BLaER1 treated with 17β-estradiol and CSF1 and Interleukin-3, amounts not matched to agents 10 nM and 100 nM (cell line): ENCODE measurements around the gene COL10A1.

Experiments
- H3K27ac ChIP-seq, 11 experiments: shearing (Covaris generic); formaldehyde crosslinking; 2 replicates each; pipeline ENCODE4 v1.8.1; 2022
- H3K27me3 ChIP-seq, 11 experiments: shearing (Covaris generic); formaldehyde crosslinking; 2 replicates each; pipeline ENCODE4 v1.8.1; 2022
- H3K36me3 ChIP-seq, 11 experiments: shearing (Covaris generic); formaldehyde crosslinking; 2 replicates each; pipeline ENCODE4 v1.8.1; 2022
- H3K4me1 ChIP-seq, 10 experiments: shearing (Covaris generic); formaldehyde crosslinking; 2 replicates each; pipeline ENCODE4 v1.8.1; 2022
- H3K4me2 ChIP-seq, 11 experiments: shearing (Covaris generic); formaldehyde crosslinking; 2 replicates each; pipeline ENCODE4 v1.8.1; 2022
- H3K4me3 ChIP-seq, 10 experiments: shearing (Covaris generic); formaldehyde crosslinking; 2 replicates each; pipeline ENCODE4 v1.8.1; 2022
- H3K9ac ChIP-seq, 11 experiments: shearing (Covaris generic); formaldehyde crosslinking; 2 replicates each; pipeline ENCODE4 v1.8.1; 2022
- H3K9me3 ChIP-seq, 11 experiments: shearing (Covaris generic); formaldehyde crosslinking; replicated peaks in 1 of 11; 2 replicates each; pipeline ENCODE4 v1.8.1; 2022
- H4K20me1 ChIP-seq, 11 experiments: shearing (Covaris generic); formaldehyde crosslinking; 2 replicates each; pipeline ENCODE4 v1.8.1; 2022
- Cebpa-rat ChIP-seq, 11 experiments: shearing (Covaris generic); IDR thresholded peaks; 2 replicates each; pipeline ENCODE4 v1.8.1; 2022

Gene COL10A1

DNA sequence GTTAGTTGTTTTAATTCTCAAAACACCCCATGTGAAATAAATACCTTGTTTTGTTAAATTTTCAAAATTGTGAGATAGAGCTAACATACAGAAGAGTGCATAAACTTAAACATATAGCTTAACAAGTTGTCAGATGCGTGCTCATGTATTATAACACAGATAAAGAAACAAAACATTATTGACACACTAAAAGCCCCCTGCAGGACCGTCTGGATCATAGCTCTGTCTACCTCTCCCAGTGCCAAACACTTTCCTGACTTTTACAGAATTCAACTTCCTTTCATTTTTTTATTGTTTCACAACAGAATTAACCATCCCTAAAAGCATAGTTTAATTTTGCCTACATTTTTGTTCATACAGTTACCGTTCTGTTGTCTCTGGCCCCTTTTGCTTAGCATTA lies 47.4 kb downstream of the COL10A1 start:
- no peak overlapping the region for H3K4me2 ChIP-seq
- no peak for TF ChIP-seq Cebpa-rat (IDR thresholded peaks at IDR 0.05)
- H3K36me3 ChIP-seq = no peaks in the 10 kb centered on the region
- no peaks in the 10 kb centered on the region for H3K27me3 ChIP-seq
- 0 out of 20 replicates have a peak, but pooled peaks cover 0 to 6% (median 0%) of the 10 kb centered on the region in 10 experiments for H3K4me1 ChIP-seq
- no peaks in the 10 kb centered on the region for H3K9me3 ChIP-seq
- no peak overlapping the region for H3K9ac ChIP-seq
- H3K4me3 ChIP-seq = no peak overlapping the region
- no peak overlapping the region for H3K27ac ChIP-seq
- no peaks in the 10 kb centered on the region for H4K20me1 ChIP-seq

DNA sequence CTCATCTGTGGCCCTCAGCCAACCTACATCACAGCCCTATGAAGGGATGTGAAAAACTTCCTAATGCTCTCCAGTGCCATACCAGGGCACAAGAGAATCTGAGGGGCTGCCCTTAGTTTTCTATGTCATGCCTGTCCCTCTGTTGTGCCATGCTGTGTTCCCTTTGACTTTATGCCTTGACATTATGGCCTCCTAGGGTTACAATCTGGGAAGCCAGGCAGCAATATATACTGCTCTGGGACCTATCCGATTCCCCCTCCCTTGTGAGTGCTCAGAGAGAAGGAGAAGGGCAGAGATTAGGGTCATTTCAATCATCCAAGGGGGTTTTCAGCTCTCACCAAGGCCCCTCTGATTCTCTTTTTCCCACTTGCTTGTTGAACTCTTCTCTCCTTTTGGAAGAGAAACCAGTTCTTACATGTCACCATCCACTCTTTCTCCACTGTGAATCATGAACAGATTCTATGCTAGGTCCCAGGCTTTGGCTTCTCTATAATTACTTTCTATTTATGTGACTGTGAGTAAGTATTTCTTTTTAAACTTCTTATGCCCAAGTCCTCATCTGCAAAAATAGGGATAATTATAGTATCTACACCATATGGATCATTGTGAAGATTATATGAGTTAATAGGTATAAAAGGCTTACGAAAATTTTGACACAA lies 51.1 kb downstream of the COL10A1 start:
- Histone ChIP-seq H3K9me3 (no peaks in the 10 kb centered on the region), H3K27ac (no peak overlapping the region), H3K4me1 (no peaks in the 10 kb centered on the region), H3K36me3 (no peaks in the 10 kb centered on the region), H3K9ac (no peak overlapping the region), H3K27me3 (no peaks in the 10 kb centered on the region), H4K20me1 (no peaks in the 10 kb centered on the region), H3K4me3 (no peak overlapping the region), H3K4me2 (no peak overlapping the region)
- no peak for TF ChIP-seq Cebpa-rat (IDR thresholded peaks at IDR 0.05)

DNA sequence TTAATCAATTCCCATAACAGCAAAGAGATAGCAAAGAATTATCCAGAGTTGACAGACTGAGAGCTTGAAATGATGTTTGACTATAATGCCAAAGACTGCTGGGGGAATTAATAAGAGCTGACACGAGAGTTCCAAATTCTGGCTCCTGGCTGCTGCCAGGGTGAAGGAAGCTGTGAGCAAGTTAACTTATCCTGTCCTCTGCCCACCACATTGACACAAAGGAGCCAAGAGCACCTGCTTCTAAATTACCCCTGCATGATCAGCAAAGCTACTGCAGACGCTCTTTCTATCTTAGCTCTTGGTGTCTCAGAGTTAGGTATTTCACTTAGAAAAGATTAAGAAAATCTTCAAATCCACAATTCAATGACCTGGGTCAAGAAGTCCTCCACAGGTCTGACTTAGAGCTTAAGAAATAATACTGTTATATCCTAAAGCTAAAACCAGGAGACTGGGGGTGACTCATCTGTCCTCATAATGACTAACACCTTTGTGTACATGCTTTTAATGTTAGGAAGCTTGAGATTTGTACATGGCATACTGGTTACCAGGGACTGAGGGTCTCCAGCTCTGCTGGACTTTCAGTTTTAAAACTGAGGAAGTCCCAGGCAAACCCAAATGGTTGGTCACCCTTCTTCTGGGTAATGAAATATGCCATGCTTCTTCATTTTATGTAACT lies 52.0 kb downstream of the COL10A1 start:
- Histone ChIP-seq H3K27me3 (no peaks in the 10 kb centered on the region), H3K4me1 (no peaks in the 10 kb centered on the region), H3K9me3 (no peaks in the 10 kb centered on the region), H3K4me3 (no peak overlapping the region), H3K27ac (no peak overlapping the region), H3K4me2 (no peak overlapping the region), H3K36me3 (no peaks in the 10 kb centered on the region), H3K9ac (no peak overlapping the region), H4K20me1 (no peaks in the 10 kb centered on the region)
- TF ChIP-seq Cebpa-rat (IDR thresholded peaks at IDR 0.05) = no peak

DNA sequence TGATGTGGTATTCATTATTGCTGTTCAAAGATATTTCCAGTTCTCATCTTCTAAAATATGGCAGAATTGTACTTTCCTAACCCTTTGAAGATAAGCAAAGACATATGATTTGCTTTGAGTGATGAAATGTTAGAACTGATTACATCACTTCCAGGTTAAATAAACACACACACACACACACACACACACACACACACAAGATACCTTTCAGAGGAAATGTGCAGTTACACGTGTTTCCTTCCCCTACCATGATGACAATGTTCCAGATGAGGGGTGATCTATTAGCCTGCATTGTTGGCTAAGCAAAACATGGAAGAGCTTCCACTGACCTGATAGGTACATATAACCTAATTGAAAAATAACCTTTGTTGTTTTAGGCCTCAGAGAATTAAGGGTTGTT lies 53.6 kb downstream of the COL10A1 start:
- Histone ChIP-seq H3K27ac (no peak overlapping the region), H3K9me3 (no peaks in the 10 kb centered on the region), H4K20me1 (no peaks in the 10 kb centered on the region), H3K9ac (no peak overlapping the region), H3K4me2 (no peak overlapping the region), H3K4me1 (no peaks in the 10 kb centered on the region), H3K4me3 (no peak overlapping the region), H3K27me3 (no peaks in the 10 kb centered on the region), H3K36me3 (no peaks in the 10 kb centered on the region)
- TF ChIP-seq Cebpa-rat (IDR thresholded peaks at IDR 0.05) = no peak

DNA sequence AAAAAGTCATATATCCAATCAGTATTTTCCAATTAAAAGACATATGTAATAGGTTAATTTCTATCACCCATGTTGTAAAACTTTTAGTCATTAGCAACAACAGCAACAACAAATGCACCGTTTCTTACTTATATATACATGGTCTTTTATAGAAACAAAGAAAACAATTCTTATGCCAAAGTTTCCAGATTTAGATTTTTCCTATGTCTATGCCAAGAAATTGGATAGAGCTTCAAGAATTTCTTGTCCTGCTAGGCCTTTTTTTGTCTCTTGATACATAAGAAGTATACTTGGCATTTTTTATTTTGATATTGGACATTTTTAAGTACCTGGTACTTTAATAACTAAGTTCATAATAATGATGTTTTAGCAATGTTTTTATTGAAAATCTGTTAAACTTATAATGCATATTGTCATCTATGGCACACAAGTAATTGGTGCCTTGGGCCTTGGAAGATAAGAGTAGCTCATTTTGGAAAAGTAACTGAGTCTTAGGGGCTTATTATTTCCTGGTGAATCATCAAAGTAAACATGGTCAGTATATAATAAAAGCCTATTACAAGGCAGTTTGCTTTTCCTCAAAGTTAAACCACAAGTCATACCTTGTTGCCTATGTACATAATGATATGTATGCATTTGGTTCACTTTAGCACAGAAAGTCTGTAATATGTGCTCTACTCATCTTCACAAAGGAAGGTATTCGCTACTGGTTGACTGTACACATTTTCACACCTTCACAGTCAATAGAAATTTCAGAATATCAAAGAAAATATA lies 55.1 kb downstream of the COL10A1 start:
- no peak overlapping the region for H3K4me2 ChIP-seq

DNA sequence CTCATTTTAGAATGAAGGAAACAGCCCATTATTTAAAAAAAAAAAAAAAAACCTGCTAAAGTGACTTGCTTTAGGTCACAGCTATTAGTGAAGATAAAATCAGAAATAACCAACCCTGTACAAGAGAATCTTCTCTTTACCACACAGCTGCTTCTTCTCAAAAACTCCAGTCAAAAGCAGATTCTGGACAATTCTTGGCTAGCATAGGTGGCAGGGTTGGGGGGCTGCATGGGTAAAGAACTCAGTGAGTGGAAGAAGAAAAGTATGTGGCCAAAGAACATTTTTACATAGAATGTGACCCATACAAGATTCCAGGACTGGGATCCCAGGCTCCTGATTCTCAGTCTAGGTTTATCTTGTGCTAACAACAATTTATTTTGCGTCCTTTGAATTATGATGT lies 55.8 kb downstream of the COL10A1 start:
- TF ChIP-seq Cebpa-rat (IDR thresholded peaks at IDR 0.05) = no peak
- Histone ChIP-seq H3K4me2 (no peak overlapping the region), H3K4me3 (no peak overlapping the region), H3K36me3 (no peaks in the 10 kb centered on the region), H3K27me3 (no peaks in the 10 kb centered on the region), H4K20me1 (no peaks in the 10 kb centered on the region), H3K4me1 (no peaks in the 10 kb centered on the region), H3K27ac (no peak overlapping the region), H3K9ac (no peak overlapping the region), H3K9me3 (no peaks in the 10 kb centered on the region)

More for the DNA sequence above, 55.1 kb downstream of the COL10A1 start:
- Histone ChIP-seq H4K20me1 (no peaks in the 10 kb centered on the region), H3K4me1 (no peaks in the 10 kb centered on the region), H3K9ac (no peak overlapping the region), H3K9me3 (no peaks in the 10 kb centered on the region), H3K4me3 (no peak overlapping the region), H3K36me3 (no peaks in the 10 kb centered on the region), H3K27me3 (no peaks in the 10 kb centered on the region), H3K27ac (no peak overlapping the region)
- no peak for TF ChIP-seq Cebpa-rat (IDR thresholded peaks at IDR 0.05)
